HEK293 (cell line): ENCODE data around the gene KIAA1191.
A peak's percentile ranks its signal among the peaks of the same experiment; 100 is the strongest.

ENCODE experiments used
- KLF9 ChIP-seq: fragments of 450-650 bp; formaldehyde crosslinking; IDR thresholded peaks from 2 replicates; pipeline ENCODE4 v1.5.1; 2016; ENCODE audit warnings: missing biosample characterization, missing genetic modification characterization, low read depth
- SP3 ChIP-seq: fragments of 450-650 bp; formaldehyde crosslinking; IDR thresholded peaks from 2 replicates; pipeline ENCODE4 v1.5.1; 2016; ENCODE audit warnings: missing biosample characterization, missing genetic modification characterization
- WT1 ChIP-seq: fragments of 450-650 bp; formaldehyde crosslinking; IDR thresholded peaks from 2 replicates; pipeline ENCODE4 v1.5.1; 2016; ENCODE audit warnings: missing biosample characterization, missing genetic modification characterization
- ZFP3 ChIP-seq: fragments of 450-650 bp; formaldehyde crosslinking; IDR thresholded peaks from 2 replicates; pipeline ENCODE4 v1.5.1; 2016; ENCODE audit warnings: low read depth, missing biosample characterization, missing genetic modification characterization
- ZNF112 ChIP-seq: fragments of 450-650 bp; formaldehyde crosslinking; IDR thresholded peaks from 2 replicates; pipeline ENCODE4 v1.5.0; 2017; ENCODE audit warnings: missing biosample characterization, missing genetic modification characterization
- ZNF133 ChIP-seq: fragments of 450-650 bp; formaldehyde crosslinking; IDR thresholded peaks from 2 replicates; pipeline ENCODE4 v1.5.1; 2016; ENCODE audit warnings: missing biosample characterization, missing genetic modification characterization
- ZNF155 ChIP-seq: fragments of 450-650 bp; formaldehyde crosslinking; IDR thresholded peaks from 2 replicates; pipeline ENCODE4 v1.5.1; 2016; ENCODE audit warnings: missing biosample characterization, missing genetic modification characterization
- ZNF169 ChIP-seq: fragments of 450-650 bp; formaldehyde crosslinking; IDR thresholded peaks from 2 replicates; pipeline ENCODE4 v1.5.1; 2016; ENCODE audit warnings: missing biosample characterization, missing genetic modification characterization
- ZNF19 ChIP-seq: fragments of 450-650 bp; formaldehyde crosslinking; IDR thresholded peaks from 2 replicates; pipeline ENCODE4; 2016; ENCODE audit warnings: missing biosample characterization, missing genetic modification characterization, low read depth
- ZNF23 ChIP-seq: fragments of 450-650 bp; formaldehyde crosslinking; IDR thresholded peaks from 2 replicates; pipeline ENCODE4 v1.5.1; 2016; ENCODE audit warnings: missing biosample characterization, missing genetic modification characterization, borderline replicate concordance
- ZNF24 ChIP-seq: fragments of 450-650 bp; formaldehyde crosslinking; IDR thresholded peaks from 2 replicates; pipeline ENCODE4 v1.5.1; 2016; ENCODE audit warnings: missing biosample characterization, missing genetic modification characterization
- ZNF324 ChIP-seq: fragments of 450-650 bp; formaldehyde crosslinking; IDR thresholded peaks from 2 replicates; pipeline ENCODE4 v1.5.1; 2016; ENCODE audit warnings: missing biosample characterization, missing genetic modification characterization
- ZNF510 ChIP-seq: fragments of 450-650 bp; formaldehyde crosslinking; IDR thresholded peaks from 2 replicates; pipeline ENCODE4 v1.5.1; 2018; ENCODE audit warnings: mild to moderate bottlenecking, missing genetic modification characterization, missing biosample characterization; ENCODE audit not compliant: insufficient replicate concordance
- ZNF521 ChIP-seq: fragments of 450-650 bp; formaldehyde crosslinking; IDR thresholded peaks from 2 replicates; pipeline ENCODE4 v1.5.1; 2017; ENCODE audit warnings: missing biosample characterization, mild to moderate bottlenecking, missing genetic modification characterization
- ZNF701 ChIP-seq: fragments of 450-650 bp; formaldehyde crosslinking; IDR thresholded peaks from 2 replicates; pipeline ENCODE4 v1.5.1; 2016; ENCODE audit warnings: missing biosample characterization, missing genetic modification characterization
- ZNF747 ChIP-seq: fragments of 450-650 bp; formaldehyde crosslinking; IDR thresholded peaks from 2 replicates; pipeline ENCODE4 v1.5.1; 2016; ENCODE audit warnings: missing biosample characterization, missing genetic modification characterization
- ZNF791 ChIP-seq: fragments of 450-650 bp; formaldehyde crosslinking; IDR thresholded peaks from 2 replicates; pipeline ENCODE4 v1.5.1; 2016; ENCODE audit warnings: missing biosample characterization, missing genetic modification characterization
- ZXDB ChIP-seq: fragments of 450-650 bp; formaldehyde crosslinking; IDR thresholded peaks from 2 replicates; pipeline ENCODE4 v1.5.1; 2016; ENCODE audit warnings: missing biosample characterization, missing genetic modification characterization
- TF ChIP-seq, protein P1 (sequence below): fragments of 450-650 bp; formaldehyde crosslinking; IDR thresholded peaks from 2 replicates; pipeline ENCODE4 v1.5.1; 2016; ENCODE audit warnings: missing biosample characterization, missing genetic modification characterization
- TF ChIP-seq, protein P2 (sequence below): fragments of 450-650 bp; formaldehyde crosslinking; IDR thresholded peaks from 2 replicates; pipeline ENCODE4 v1.5.1; 2016; ENCODE audit warnings: missing biosample characterization, missing genetic modification characterization
- TF ChIP-seq, protein P3 (sequence below): fragments of 450-650 bp; formaldehyde crosslinking; optimal IDR thresholded peaks from 2 replicates; pipeline ENCODE3; 2016; ENCODE audit warnings: missing biosample characterization, mild to moderate bottlenecking, missing genetic modification characterization
- TF ChIP-seq, protein P4 (sequence below): fragments of 450-650 bp; formaldehyde crosslinking; IDR thresholded peaks from 2 replicates; pipeline ENCODE4 v1.5.1; 2016; ENCODE audit warnings: missing biosample characterization, missing genetic modification characterization, borderline replicate concordance
- TF ChIP-seq, protein P5 (sequence below): fragments of 450-650 bp; formaldehyde crosslinking; IDR thresholded peaks from 2 replicates; pipeline ENCODE4 v1.5.1; 2017; ENCODE audit warnings: missing biosample characterization, missing genetic modification characterization
- TF ChIP-seq, protein P6 (sequence below): fragments of 450-650 bp; formaldehyde crosslinking; IDR thresholded peaks from 2 replicates; pipeline ENCODE4 v1.5.1; 2016; ENCODE audit warnings: missing biosample characterization, missing genetic modification characterization
- TF ChIP-seq, protein P7 (sequence below): fragments of 450-650 bp; formaldehyde crosslinking; IDR thresholded peaks from 2 replicates; pipeline ENCODE4 v1.5.1; 2016; ENCODE audit warnings: missing biosample characterization, missing genetic modification characterization
- TF ChIP-seq, protein P8 (sequence below): fragments of 450-650 bp; formaldehyde crosslinking; IDR thresholded peaks from 2 replicates; pipeline ENCODE4 v1.5.1; 2016; ENCODE audit warnings: missing biosample characterization, missing genetic modification characterization

Gene KIAA1191

DNA sequence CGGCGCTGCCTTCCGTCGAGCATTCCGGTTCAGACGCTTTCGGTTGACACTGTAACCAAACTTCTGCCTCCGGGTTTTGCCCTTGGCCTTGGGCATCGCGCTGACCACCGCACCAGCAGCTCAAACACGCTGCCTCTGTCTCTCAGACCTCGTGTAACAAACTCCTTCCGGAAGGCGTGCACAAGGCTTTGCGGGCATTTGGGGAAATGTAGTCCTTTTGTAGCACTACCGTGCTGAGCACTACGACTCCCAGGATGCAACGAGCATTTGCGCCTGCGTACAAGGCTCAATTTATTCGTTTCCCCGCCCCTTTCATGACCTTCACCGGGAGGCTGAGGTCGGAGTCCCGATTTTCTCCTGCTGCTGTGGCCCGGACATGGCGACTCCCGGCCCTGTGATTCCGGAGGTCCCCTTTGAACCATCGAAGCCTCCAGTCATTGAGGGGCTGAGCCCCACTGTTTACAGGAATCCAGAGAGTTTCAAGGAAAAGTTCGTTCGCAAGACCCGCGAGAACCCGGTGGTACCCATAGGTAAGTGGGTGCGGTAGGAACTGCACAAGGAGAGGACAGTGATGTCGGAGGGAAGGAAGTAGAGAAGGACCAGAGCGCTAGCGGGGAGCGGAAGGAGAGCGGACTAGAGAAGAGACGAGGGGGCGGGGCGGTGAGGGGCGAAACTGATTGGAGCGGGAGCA, 27.0 kb upstream of the KIAA1191 start, which contains the start of the genes HIGD2A and NOP16 (continued):
- TF ChIP-seq ZNF23 (tag by site-specific recombination) (no peak), ZNF169 (no peak), ZNF155 (tag by site-specific recombination) (no peak), ZNF324 (tag by site-specific recombination) (peak; percentile 100), ZNF133 (tag by site-specific recombination) (no peak), ZNF747 (tag by site-specific recombination) (no peak), ZNF521 (tag by site-specific recombination) (no peak), ZXDB (tag by site-specific recombination) (peak; percentile 99), ZFP3 (tag by site-specific recombination) (no peak), KLF9 (tag by site-specific recombination) (peak; percentile 95), ZNF701 (tag by site-specific recombination) (no peak), SP3 (tag by site-specific recombination) (peak; percentile 99), WT1 (tag by site-specific recombination) (peak; percentile 67; the same call in 1 of the 2 replicates), ZNF791 (tag by site-specific recombination) (no peak), ZNF510 (tag by site-specific recombination) (no peak), ZNF112 (tag by site-specific recombination) (no peak), ZNF19 (tag by site-specific recombination) (no peak), ZNF24 (tag by site-specific recombination) (peak; percentile 91)
- TF ChIP-seq, protein P1, sequence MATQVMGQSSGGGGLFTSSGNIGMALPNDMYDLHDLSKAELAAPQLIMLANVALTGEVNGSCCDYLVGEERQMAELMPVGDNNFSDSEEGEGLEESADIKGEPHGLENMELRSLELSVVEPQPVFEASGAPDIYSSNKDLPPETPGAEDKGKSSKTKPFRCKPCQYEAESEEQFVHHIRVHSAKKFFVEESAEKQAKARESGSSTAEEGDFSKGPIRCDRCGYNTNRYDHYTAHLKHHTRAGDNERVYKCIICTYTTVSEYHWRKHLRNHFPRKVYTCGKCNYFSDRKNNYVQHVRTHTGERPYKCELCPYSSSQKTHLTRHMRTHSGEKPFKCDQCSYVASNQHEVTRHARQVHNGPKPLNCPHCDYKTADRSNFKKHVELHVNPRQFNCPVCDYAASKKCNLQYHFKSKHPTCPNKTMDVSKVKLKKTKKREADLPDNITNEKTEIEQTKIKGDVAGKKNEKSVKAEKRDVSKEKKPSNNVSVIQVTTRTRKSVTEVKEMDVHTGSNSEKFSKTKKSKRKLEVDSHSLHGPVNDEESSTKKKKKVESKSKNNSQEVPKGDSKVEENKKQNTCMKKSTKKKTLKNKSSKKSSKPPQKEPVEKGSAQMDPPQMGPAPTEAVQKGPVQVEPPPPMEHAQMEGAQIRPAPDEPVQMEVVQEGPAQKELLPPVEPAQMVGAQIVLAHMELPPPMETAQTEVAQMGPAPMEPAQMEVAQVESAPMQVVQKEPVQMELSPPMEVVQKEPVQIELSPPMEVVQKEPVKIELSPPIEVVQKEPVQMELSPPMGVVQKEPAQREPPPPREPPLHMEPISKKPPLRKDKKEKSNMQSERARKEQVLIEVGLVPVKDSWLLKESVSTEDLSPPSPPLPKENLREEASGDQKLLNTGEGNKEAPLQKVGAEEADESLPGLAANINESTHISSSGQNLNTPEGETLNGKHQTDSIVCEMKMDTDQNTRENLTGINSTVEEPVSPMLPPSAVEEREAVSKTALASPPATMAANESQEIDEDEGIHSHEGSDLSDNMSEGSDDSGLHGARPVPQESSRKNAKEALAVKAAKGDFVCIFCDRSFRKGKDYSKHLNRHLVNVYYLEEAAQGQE = peak; percentile 62
- TF ChIP-seq, protein P2, sequence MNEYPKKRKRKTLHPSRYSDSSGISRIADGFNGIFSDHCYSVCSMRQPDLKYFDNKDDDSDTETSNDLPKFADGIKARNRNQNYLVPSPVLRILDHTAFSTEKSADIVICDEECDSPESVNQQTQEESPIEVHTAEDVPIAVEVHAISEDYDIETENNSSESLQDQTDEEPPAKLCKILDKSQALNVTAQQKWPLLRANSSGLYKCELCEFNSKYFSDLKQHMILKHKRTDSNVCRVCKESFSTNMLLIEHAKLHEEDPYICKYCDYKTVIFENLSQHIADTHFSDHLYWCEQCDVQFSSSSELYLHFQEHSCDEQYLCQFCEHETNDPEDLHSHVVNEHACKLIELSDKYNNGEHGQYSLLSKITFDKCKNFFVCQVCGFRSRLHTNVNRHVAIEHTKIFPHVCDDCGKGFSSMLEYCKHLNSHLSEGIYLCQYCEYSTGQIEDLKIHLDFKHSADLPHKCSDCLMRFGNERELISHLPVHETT = peak; percentile 100
- TF ChIP-seq, protein P3, sequence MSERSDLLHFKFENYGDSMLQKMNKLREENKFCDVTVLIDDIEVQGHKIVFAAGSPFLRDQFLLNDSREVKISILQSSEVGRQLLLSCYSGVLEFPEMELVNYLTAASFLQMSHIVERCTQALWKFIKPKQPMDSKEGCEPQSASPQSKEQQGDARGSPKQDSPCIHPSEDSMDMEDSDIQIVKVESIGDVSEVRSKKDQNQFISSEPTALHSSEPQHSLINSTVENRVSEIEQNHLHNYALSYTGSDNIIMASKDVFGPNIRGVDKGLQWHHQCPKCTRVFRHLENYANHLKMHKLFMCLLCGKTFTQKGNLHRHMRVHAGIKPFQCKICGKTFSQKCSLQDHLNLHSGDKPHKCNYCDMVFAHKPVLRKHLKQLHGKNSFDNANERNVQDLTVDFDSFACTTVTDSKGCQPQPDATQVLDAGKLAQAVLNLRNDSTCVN = peak; percentile 57
- TF ChIP-seq, protein P4, sequence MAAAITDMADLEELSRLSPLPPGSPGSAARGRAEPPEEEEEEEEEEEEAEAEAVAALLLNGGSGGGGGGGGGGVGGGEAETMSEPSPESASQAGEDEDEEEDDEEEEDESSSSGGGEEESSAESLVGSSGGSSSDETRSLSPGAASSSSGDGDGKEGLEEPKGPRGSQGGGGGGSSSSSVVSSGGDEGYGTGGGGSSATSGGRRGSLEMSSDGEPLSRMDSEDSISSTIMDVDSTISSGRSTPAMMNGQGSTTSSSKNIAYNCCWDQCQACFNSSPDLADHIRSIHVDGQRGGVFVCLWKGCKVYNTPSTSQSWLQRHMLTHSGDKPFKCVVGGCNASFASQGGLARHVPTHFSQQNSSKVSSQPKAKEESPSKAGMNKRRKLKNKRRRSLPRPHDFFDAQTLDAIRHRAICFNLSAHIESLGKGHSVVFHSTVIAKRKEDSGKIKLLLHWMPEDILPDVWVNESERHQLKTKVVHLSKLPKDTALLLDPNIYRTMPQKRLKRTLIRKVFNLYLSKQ (tag by site-specific recombination) = no peak
- TF ChIP-seq, protein P5, sequence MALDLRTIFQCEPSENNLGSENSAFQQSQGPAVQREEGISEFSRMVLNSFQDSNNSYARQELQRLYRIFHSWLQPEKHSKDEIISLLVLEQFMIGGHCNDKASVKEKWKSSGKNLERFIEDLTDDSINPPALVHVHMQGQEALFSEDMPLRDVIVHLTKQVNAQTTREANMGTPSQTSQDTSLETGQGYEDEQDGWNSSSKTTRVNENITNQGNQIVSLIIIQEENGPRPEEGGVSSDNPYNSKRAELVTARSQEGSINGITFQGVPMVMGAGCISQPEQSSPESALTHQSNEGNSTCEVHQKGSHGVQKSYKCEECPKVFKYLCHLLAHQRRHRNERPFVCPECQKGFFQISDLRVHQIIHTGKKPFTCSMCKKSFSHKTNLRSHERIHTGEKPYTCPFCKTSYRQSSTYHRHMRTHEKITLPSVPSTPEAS (tag by site-specific recombination) = peak; percentile 77
- TF ChIP-seq, protein P6, sequence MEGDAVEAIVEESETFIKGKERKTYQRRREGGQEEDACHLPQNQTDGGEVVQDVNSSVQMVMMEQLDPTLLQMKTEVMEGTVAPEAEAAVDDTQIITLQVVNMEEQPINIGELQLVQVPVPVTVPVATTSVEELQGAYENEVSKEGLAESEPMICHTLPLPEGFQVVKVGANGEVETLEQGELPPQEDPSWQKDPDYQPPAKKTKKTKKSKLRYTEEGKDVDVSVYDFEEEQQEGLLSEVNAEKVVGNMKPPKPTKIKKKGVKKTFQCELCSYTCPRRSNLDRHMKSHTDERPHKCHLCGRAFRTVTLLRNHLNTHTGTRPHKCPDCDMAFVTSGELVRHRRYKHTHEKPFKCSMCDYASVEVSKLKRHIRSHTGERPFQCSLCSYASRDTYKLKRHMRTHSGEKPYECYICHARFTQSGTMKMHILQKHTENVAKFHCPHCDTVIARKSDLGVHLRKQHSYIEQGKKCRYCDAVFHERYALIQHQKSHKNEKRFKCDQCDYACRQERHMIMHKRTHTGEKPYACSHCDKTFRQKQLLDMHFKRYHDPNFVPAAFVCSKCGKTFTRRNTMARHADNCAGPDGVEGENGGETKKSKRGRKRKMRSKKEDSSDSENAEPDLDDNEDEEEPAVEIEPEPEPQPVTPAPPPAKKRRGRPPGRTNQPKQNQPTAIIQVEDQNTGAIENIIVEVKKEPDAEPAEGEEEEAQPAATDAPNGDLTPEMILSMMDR (tag by site-specific recombination) = peak; percentile 72
- TF ChIP-seq, protein P7, sequence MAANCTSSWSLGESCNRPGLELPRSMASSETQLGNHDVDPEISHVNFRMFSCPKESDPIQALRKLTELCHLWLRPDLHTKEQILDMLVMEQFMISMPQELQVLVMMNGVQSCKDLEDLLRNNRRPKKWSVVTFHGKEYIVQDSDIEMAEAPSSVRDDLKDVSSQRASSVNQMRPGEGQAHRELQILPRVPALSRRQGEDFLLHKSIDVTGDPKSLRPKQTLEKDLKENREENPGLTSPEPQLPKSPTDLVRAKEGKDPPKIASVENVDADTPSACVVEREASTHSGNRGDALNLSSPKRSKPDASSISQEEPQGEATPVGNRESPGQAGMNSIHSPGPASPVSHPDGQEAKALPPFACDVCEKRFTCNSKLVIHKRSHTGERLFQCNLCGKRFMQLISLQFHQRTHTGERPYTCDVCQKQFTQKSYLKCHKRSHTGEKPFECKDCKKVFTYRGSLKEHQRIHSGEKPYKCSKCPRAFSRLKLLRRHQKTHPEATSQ (tag by site-specific recombination) = peak; percentile 99
- TF ChIP-seq, protein P8, sequence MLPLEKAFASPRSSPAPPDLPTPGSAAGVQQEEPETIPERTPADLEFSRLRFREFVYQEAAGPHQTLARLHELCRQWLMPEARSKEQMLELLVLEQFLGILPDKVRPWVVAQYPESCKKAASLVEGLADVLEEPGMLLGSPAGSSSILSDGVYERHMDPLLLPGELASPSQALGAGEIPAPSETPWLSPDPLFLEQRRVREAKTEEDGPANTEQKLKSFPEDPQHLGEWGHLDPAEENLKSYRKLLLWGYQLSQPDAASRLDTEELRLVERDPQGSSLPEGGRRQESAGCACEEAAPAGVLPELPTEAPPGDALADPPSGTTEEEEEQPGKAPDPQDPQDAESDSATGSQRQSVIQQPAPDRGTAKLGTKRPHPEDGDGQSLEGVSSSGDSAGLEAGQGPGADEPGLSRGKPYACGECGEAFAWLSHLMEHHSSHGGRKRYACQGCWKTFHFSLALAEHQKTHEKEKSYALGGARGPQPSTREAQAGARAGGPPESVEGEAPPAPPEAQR (tag by site-specific recombination) = peak; percentile 99
